Tibial nerve (tissue), 3 donors: Measurements from ENCODE around the gene SLC2A14.

Source experiments
- POLR2A ChIP-seq, 2 donors: fragments of 450-650 bp; IDR thresholded peaks; one replicate each; pipeline ENCODE4 v1.6.1; 2017; ENCODE audit warnings: antibody characterized with exemption in 2 of 2, mild to moderate bottlenecking in 2 of 2, moderate library complexity in 2 of 2
- TF ChIP-seq, protein P1 (sequence below), 5 experiments: fragments of 200-600 bp in 3 of 5; fragments of 450-650 bp in 2 of 5; sonication (generic) in 3 of 5; IDR thresholded peaks; one replicate each; pipeline ENCODE4 v1.5.1; 2016 to 2019; ENCODE audit warnings: antibody characterized with exemption in 5 of 5, mild to moderate bottlenecking in 3 of 5, moderate library complexity in 2 of 5

DNA sequence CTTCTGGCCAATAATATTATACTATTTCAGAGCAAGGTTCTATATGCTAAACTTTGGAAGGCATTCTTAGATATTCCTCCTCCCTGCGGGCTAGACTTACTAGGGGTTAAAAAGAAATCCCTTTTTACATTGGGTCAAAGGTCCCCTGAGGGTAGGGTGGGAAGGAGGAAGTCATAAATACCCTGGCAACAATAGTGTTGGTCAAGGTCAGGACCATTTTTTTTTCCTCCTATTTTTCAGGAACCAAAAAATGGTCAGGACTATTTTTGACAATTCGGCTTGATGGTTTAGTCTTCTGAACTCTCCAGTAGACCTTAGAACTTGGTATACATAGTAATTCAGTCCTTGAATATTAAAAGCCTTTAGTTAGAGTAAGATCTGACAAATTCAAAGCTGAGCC, 88.0 kb downstream of the SLC2A14 start:
- no peak for TF ChIP-seq POLR2A (IDR thresholded peaks at IDR 0.05)
- TF ChIP-seq, protein P1, sequence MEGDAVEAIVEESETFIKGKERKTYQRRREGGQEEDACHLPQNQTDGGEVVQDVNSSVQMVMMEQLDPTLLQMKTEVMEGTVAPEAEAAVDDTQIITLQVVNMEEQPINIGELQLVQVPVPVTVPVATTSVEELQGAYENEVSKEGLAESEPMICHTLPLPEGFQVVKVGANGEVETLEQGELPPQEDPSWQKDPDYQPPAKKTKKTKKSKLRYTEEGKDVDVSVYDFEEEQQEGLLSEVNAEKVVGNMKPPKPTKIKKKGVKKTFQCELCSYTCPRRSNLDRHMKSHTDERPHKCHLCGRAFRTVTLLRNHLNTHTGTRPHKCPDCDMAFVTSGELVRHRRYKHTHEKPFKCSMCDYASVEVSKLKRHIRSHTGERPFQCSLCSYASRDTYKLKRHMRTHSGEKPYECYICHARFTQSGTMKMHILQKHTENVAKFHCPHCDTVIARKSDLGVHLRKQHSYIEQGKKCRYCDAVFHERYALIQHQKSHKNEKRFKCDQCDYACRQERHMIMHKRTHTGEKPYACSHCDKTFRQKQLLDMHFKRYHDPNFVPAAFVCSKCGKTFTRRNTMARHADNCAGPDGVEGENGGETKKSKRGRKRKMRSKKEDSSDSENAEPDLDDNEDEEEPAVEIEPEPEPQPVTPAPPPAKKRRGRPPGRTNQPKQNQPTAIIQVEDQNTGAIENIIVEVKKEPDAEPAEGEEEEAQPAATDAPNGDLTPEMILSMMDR (IDR thresholded peaks at IDR 0.05): no peak
